ENCODE measurements around the gene BIRC5.
A peak's percentile ranks its signal among the peaks of the same experiment; 100 is the strongest.
"Not testable (repeated sequence)": the region's sequence is repeated elsewhere in the genome, so short reads cannot be mapped to it uniquely, and the experiment has no call there.

The BIRC5 gene

GRCh38 chr17:78225088-78225865 is 11.2 kb downstream of the BIRC5 start:
- DNase-seq (ENCODE audit: low spot score): no peak

- DNase-seq (ENCODE audit: low spot score): peak; percentile 17
These were observed 12.2 kb downstream of the BIRC5 start for GRCh38 chr17:78226055-78226758.

- no peak for DNase-seq (ENCODE audit: low spot score)
These were observed 12.9 kb downstream of the BIRC5 start for GRCh38 chr17:78226759-78227454.

- DNase-seq (ENCODE audit: low spot score): no peak
These were observed 13.4 kb downstream of the BIRC5 start for GRCh38 chr17:78227455-78227916.

GRCh38 chr17:78228176-78228575 is 14.1 kb downstream of the BIRC5 start:
- DNase-seq (ENCODE audit: low spot score): no peak

- DNase-seq (ENCODE audit: low spot score): no peak
These were observed 16.4 kb downstream of the BIRC5 start for GRCh38 chr17:78230252-78230962.

GRCh38 chr17:78230996-78231935 is 17.2 kb downstream of the BIRC5 start, which contains the start of gene TMEM235:
Gene TMEM235, plus strand, starts transcription at chr17:78231631. Its CDS starts 393 bp downstream, at chr17:78232024.
- no peak for DNase-seq (ENCODE audit: low spot score)

GRCh38 chr17:78231991-78232858 is 18.2 kb downstream of the BIRC5 start:
- DNase-seq (ENCODE audit: low spot score): no peak

- no peak for DNase-seq (ENCODE audit: low spot score)
These were observed 18.8 kb downstream of the BIRC5 start for GRCh38 chr17:78232859-78233173.

GRCh38 chr17:78233678-78234077 is 19.6 kb downstream of the BIRC5 start:
- DNase-seq (ENCODE audit: low spot score): no peak

- no peak for DNase-seq (ENCODE audit: low spot score)
These were observed 20.3 kb downstream of the BIRC5 start for GRCh38 chr17:78234261-78234865.

- DNase-seq (ENCODE audit: low spot score): not testable (repeated sequence)
These were observed 21.0 kb downstream of the BIRC5 start for GRCh38 chr17:78235022-78235421.

GRCh38 chr17:78235885-78236284 is 21.8 kb downstream of the BIRC5 start:
- no peak for DNase-seq (ENCODE audit: low spot score)

GRCh38 chr17:78236362-78237127 is 22.5 kb downstream of the BIRC5 start:
- DNase-seq (ENCODE audit: low spot score): no peak

GRCh38 chr17:78237401-78238012 is 23.5 kb downstream of the BIRC5 start:
- DNase-seq (ENCODE audit: low spot score): no peak

GRCh38 chr17:78238823-78239488 is 24.9 kb downstream of the BIRC5 start:
- no peak for DNase-seq (ENCODE audit: low spot score)

GRCh38 chr17:78239489-78239931 is 25.5 kb downstream of the BIRC5 start:
- DNase-seq (ENCODE audit: low spot score): no peak
